Mesothelial cell of epicardium (in vitro differentiated cells): ENCODE results near the gene ZNF516. TPM values are rescaled to one million over a fixed set of nuclear protein-coding genes. Genes with fewer than 3 reads are reported as not detected.

Experiments
- DNase-seq, 2 experiments: peaks; one replicate each; pipeline ENCODE4 v3.0.0; 2021; ENCODE audit warnings: low spot score in 2 of 2; ENCODE audit not compliant: unreplicated experiment in 2 of 2
- H3K27ac Mint-ChIP-seq: 2 replicates; pipeline ENCODE4 v1.8.0; 2021; ENCODE audit warnings: mixed read lengths
- H3K27me3 Mint-ChIP-seq: 2 replicates; pipeline ENCODE4 v1.8.0; 2021; ENCODE audit warnings: low read depth, mixed read lengths
- H3K36me3 Mint-ChIP-seq: 2 replicates; pipeline ENCODE4 v1.8.0; 2021; ENCODE audit warnings: mixed read lengths
- H3K4me1 Mint-ChIP-seq: 2 replicates; pipeline ENCODE4 v1.8.0; 2021; ENCODE audit warnings: mixed read lengths
- H3K4me3 Mint-ChIP-seq: 2 replicates; pipeline ENCODE4 v1.8.0; 2021; ENCODE audit warnings: mild to moderate bottlenecking, moderate library complexity, mixed read lengths
- H3K9me3 Mint-ChIP-seq: 2 replicates; pipeline ENCODE4 v1.8.0; 2021; ENCODE audit warnings: mixed read lengths
- total RNA-seq: library from RNA; stranded (reverse); gene quantifications from 3 replicates; pipeline ENCODE4 v1.2.1, GENCODE V29; 2021
- TF ChIP-seq, protein P1 (sequence below): fragments of 200-600 bp; sonication (generic); IDR thresholded peaks from one replicate; pipeline ENCODE4 v1.5.0; 2021; ENCODE audit warnings: antibody characterized with exemption; ENCODE audit not compliant: unreplicated experiment

Gene ZNF516
- total RNA-seq, 1 donor from 2014 or later: 92.1 TPM

DNA sequence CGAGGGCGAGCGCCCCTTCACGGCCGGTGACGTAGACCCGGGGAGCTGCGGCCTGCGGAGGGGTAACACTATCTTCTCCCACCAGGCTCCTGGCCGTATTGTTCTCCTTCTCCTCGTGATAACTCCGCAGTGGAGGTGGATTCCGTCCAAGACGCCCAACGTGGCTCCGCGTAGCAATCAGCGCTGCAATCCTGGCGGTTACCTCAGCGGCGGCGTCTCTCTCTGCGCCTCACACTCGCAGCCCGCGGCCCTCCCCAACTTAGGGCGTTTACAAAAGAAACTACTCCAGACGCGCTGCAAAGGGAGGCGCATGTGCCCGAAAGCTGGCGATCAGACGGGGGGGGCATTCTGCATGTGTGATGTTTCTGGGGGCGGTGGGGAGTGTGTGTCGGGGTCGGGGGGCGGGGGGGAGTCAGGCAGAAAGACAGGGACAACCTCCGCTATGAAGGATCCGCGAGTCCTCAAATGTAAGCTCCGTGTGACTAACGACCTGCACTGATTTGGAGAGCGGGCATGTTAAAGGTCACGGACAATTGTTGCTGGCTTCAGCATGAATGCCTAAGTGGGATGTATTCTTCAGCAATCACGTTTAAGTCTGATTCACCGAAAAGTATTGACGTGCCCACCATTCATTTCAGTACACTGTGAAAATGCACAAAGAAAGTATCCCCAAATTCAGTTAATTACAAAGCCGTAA, 1.3 kb upstream of the ZNF516 start:
- Mint-ChIP-seq H3K4me3 (peak overlapping the region; percentile 92), H3K36me3 (no peaks in the 10 kb centered on the region), H3K27me3 (no peaks in the 10 kb centered on the region), H3K9me3 (no peaks in the 10 kb centered on the region), H3K4me1 (peaks cover 17% of the 10 kb centered on the region), H3K27ac (peak overlapping the region; percentile 98)
- peak; percentile 47 to 71 for DNase-seq
- TF ChIP-seq, protein P1, sequence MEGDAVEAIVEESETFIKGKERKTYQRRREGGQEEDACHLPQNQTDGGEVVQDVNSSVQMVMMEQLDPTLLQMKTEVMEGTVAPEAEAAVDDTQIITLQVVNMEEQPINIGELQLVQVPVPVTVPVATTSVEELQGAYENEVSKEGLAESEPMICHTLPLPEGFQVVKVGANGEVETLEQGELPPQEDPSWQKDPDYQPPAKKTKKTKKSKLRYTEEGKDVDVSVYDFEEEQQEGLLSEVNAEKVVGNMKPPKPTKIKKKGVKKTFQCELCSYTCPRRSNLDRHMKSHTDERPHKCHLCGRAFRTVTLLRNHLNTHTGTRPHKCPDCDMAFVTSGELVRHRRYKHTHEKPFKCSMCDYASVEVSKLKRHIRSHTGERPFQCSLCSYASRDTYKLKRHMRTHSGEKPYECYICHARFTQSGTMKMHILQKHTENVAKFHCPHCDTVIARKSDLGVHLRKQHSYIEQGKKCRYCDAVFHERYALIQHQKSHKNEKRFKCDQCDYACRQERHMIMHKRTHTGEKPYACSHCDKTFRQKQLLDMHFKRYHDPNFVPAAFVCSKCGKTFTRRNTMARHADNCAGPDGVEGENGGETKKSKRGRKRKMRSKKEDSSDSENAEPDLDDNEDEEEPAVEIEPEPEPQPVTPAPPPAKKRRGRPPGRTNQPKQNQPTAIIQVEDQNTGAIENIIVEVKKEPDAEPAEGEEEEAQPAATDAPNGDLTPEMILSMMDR: no peak

DNA sequence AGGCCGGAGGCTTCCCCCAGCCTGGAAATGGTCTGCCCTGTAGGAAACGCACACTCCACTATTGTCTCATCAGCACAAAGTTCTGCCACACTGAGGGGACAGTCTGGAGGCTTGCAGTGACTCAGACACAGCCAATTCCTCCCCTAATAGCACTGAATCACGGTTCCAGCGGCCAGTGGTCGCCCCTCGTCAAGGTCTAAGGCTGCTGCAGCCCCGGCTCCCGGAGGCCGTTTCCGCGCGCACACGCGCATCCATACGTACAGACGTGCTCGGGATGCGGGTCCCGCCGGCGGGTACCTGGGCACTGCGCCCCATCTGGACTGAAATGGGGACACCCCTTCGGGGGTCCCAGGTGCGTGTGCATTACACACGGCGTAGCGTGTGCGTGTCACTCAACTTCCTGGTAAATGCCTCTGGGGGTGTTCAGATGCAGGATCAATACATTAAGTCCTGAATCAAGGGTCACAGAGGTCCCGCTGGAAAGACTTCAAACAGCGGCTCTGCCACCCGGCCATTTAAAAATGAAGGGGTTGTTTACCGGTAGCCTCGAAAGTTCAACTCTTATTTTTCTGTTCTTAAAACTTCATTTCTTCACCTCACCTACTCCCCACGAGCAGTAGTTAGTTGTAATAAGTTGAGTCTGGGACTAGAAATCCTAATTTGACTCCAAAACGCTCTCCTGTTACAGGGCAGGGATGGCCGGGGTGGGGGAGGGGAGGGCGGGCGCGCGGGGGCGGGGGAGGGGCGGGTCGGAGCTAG, 572 bp upstream of the ZNF516 start:
- TF ChIP-seq, protein P1: no peak
- Mint-ChIP-seq H3K4me1 (peaks cover 20% of the 10 kb centered on the region), H3K4me3 (peak overlapping the region; percentile 92), H3K36me3 (no peaks in the 10 kb centered on the region), H3K9me3 (no peaks in the 10 kb centered on the region), H3K27ac (peak overlapping the region; percentile 97), H3K27me3 (no peaks in the 10 kb centered on the region)
- DNase-seq: peak in 1 of 2 experiments; percentile 67

DNA sequence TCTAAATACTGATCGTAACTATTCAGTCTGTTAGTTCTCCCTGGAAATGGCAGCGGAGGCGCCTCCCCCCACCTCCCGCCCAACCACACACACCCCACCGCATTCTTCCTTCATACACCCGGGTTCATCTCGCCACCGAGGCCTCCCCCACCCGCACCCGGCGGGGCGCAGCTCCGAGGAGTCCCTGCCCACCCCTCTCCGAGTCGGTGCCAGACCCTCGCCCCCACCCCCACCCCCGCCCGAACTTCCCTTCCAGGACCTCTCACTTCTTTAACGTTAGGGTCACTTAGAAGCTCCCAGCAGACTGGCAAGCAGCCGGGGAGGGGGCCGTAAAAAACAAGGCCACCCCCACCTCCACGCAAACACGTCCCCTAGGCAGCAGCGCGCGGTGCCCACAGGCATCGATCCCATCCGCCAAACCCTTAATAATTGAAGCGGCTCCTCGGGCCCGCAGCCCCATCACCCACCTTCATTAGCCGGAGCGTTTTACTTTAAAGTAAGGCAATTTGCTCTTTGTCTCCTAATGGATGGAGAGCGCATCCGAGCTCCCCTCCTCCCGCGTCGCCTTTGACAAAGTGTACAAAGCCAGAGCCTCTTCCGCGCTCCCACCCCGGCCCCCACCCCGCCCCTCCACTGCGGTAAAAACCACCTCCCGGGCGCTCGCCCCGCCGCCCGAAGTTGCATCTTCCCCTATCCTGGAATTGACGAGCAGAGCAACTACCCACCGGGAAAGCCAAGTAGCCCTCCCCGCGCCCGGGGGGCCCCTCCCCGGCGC, 624 bp downstream of the ZNF516 start:
- peak overlapping the region; percentile 94 for H3K27ac Mint-ChIP-seq

DNA sequence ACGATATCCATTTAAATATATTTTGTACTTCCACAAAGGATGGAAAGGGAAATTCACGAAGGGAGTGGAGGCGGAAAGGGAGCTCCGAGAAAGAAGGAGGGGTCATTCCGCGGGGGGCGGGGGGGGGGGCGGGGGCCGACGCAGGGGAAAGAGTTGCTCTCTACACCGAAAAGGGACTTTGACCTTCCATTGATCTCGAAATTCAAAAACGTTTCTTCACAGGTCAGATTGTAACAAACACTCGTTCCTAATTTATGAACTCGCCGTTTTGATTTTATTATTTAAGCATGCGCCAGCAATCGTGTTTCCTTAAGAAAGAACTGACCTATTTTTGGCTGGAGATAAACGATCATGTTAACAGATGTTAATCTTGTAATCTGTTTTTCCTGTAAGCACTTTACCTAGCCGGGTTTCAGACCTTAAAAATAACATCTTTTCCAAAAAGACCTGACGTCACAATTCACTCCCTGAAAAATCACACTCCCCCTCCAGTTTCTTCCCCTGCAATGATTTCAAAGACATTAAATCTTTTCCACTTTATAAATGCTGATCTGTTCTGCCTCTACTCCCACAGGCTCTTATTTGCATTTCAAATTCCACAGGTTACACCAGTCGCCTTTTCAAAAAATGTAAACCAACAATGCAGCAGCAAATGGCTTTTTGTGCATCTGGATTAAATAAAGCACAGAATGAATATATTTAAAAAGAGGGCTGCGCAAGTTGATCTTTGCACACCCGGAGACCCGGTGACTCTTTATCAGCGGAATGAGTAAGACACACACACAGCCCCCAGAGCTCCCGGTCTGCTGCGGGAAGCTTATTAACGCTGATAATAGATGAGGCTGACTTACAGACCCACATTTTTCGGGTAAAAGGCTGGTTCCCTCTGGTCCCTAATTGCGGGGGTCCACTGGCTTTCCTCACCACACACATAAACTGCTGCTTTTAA, 1.6 kb downstream of the ZNF516 start:
- Mint-ChIP-seq H3K27ac (peak overlapping the region; percentile 94), H3K27me3 (no peaks in the 10 kb centered on the region), H3K9me3 (no peaks in the 10 kb centered on the region), H3K4me1 (peaks cover 38% of the 10 kb centered on the region), H3K4me3 (peak overlapping the region; percentile 80), H3K36me3 (no peaks in the 10 kb centered on the region)
- TF ChIP-seq, protein P1: no peak
- DNase-seq: peak in 1 of 2 experiments; percentile 49

More for the DNA sequence above, 624 bp downstream of the ZNF516 start:
- Mint-ChIP-seq H3K4me3 (peak overlapping the region; percentile 80), H3K27me3 (no peaks in the 10 kb centered on the region), H3K36me3 (no peaks in the 10 kb centered on the region), H3K9me3 (no peaks in the 10 kb centered on the region), H3K4me1 (peaks cover 29% of the 10 kb centered on the region)
- TF ChIP-seq, protein P1: no peak
- DNase-seq: peak in 1 of 2 experiments; percentile 60
